Stimulated activated effector memory CD8-positive, alpha-beta T cell treated with anti-CD3 and anti-CD28 coated beads, Interleukin-12 subunit alpha, Interleukin-12 subunit beta, amount 100 ng/mL, for 72 hours (primary cell): ENCODE data around the gene MARCHF5.
"Not testable (repeated sequence)": the region's sequence is repeated elsewhere in the genome, so short reads cannot be mapped to it uniquely, and the experiment has no call there.

Source experiments
- ATAC-seq: fragments of 150-1000 bp; cut with Tn5 transposase; 2 replicates; pipeline ENCODE4 v1.10.0; 2021
- DNase-seq, 2 donors: peaks; one replicate each; pipeline ENCODE4 v3.0.0; 2021 to 2022; ENCODE audit warnings: low spot score in 2 of 2
- H3K27ac Mint-ChIP-seq: one replicate; pipeline ENCODE4 v1.8.0; 2022; ENCODE audit warnings: mild to moderate bottlenecking, mixed read lengths
- H3K36me3 Mint-ChIP-seq: one replicate; pipeline ENCODE4 v1.8.0; 2022; ENCODE audit warnings: mild to moderate bottlenecking, mixed read lengths
- H3K4me1 Mint-ChIP-seq: one replicate; pipeline ENCODE4 v1.8.0; 2022; ENCODE audit warnings: mixed read lengths
- H3K4me3 Mint-ChIP-seq: one replicate; pipeline ENCODE4 v1.8.0; 2022; ENCODE audit warnings: mild to moderate bottlenecking, mixed read lengths
- H3K9me3 Mint-ChIP-seq: one replicate; pipeline ENCODE4 v1.8.0; 2022; ENCODE audit warnings: mixed read lengths

The MARCHF5 gene

DNA sequence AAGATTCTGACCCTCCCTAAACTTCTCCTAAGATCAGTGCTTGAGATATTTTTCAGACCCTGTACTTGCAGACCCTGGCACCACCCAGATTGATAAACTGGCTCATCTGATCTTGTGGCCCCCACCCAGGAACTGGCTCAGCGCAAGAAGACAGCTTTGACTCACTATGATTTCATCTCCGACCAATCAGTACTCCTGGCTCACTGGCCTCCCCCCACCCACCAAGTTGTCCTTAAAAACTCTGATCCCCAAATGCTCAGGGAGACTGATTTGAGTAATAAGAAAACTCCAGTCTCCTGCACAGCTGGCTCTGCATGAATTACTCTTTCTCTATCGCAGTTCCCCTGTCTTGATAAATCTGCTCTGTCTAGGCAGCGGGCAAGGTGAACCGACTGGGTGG lies 111.3 kb downstream of the MARCHF5 start:
- not testable (repeated sequence) for H3K9me3 Mint-ChIP-seq, H3K4me1 Mint-ChIP-seq, DNase-seq, H3K36me3 Mint-ChIP-seq, H3K27ac Mint-ChIP-seq, ATAC-seq, H3K4me3 Mint-ChIP-seq
